ENCODE measurements around the gene JAG2.

Gene JAG2

DNA sequence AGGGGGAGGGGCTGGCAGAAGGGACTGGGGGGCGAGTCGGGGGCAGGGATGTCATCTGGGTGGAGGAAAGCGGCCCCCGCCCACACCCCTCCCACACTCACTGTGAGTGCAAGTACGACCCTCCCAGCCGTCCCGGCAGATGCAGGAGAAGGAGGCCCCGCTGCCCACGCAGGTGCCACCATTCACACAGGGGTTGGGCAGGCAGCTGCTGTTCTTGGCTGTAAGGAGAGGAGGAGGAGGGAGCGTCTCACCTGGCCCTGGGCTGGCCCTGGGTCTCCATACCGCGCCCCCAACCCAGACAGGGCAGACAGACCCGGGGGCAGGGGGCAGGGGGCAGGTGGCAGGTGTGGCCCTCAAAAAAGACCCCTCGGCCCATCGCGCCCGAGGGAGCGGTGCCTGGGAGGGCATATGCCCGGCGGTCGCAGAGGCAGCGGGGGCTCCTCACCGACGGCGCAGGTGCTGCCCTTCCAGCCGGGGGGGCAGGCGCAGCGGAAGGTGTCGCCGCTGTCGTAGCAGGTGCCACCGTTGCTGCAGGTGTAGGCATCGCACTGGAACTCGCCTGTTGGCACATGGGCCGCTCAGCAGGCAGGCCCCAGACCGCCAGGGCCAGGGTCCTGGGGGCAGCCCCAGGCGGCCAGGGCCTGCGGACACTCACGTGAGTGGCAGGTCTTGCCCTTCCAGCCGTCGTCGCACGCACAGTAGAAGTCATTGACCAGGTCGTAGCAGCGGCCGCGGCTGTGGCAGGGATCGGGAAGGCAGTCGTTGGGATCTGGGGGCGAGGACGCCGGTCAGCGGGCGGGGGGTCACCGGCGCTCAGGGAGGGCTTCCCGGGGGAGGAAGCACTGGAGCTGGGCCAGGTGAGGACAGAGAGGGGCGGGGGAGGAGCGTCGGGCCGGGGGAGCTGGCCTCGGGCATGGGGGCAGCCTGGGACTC is 20.6 kb downstream of the JAG2 start:
- TF ChIP-seq, protein P1, sequence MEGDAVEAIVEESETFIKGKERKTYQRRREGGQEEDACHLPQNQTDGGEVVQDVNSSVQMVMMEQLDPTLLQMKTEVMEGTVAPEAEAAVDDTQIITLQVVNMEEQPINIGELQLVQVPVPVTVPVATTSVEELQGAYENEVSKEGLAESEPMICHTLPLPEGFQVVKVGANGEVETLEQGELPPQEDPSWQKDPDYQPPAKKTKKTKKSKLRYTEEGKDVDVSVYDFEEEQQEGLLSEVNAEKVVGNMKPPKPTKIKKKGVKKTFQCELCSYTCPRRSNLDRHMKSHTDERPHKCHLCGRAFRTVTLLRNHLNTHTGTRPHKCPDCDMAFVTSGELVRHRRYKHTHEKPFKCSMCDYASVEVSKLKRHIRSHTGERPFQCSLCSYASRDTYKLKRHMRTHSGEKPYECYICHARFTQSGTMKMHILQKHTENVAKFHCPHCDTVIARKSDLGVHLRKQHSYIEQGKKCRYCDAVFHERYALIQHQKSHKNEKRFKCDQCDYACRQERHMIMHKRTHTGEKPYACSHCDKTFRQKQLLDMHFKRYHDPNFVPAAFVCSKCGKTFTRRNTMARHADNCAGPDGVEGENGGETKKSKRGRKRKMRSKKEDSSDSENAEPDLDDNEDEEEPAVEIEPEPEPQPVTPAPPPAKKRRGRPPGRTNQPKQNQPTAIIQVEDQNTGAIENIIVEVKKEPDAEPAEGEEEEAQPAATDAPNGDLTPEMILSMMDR (IDR thresholded peaks at IDR 0.05; ENCODE audit: insufficient read depth, low read depth, low read length, missing control alignments), result no peak
- DNase-seq (ENCODE audit: low read depth), result no peak
- no peak overlapping the region for H3K4me3 ChIP-seq (ENCODE audit: low read length)

DNA sequence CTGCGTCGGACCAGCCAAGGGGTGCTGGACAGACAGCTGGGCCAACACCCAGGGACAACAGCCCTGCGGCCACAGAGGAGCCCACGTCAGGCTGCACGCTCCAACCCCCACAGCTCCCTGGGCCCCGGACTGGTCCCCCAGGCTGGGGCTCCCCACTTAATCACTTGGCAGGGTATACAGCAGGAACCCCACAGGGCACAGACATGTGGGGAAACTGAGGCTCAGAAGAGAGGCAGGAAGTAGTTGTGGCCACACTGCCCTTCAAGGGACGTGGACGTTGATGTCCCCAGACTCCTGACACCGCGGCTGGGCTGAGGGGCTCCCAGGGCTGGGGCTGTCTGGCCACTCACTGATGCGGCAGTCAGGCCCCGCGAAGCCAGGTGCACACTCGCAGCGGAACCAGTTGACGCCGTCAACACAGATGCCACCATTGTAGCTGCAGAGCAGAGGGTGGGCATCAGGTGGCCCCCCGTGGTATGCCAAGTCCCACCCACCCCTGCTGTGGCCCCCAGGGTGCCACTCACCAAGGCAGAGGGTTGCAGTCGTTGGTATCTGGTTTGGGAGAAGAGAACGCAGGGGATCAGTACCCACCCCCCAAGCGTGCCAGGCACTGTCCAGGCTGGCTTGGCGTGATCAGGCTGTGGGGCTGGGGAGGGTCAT is 21.5 kb downstream of the JAG2 start:
- DNase-seq (ENCODE audit: low read depth), result no peak
- H3K4me3 ChIP-seq (ENCODE audit: low read length), result no peak overlapping the region
- TF ChIP-seq, protein P1 (IDR thresholded peaks at IDR 0.05; ENCODE audit: insufficient read depth, low read depth, low read length, missing control alignments), result no peak

DNA sequence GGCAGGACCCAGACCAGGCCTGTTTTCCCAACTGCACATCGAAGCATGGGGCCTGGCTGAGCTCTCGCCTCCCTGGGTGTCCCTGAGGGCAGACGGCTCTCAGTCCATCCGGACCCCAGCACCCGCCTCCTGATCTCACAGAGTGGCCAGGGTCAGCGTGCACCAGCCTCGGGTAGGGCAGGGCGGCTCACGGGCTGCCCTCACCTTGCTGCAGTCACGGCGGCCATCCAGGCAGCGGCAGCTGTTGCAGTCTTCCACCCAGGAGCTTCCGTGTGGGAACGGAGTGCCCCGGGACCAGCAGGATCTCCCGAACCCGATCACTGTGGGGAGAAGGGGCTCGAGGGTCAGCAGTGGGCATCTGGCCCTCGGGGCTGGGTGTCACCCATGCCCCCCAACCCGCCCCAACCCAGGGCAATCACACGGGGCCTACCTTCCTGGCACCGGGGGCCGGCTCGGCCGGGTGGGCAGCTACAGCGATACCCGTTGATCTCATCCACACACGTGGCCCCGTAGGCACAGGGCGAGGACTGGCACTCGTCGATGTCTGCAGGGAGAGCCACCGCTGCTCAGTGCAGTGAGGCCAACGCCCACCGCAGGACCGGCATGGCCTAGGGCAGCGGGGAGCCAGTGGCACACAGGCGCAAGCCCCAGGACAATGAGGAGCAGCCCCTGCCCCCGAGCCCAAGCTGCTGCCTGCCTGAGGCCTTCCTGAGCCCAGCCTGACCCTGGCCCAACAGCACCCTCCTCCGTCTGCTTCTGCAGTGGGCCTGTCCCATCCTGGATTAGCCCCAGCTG is 22.2 kb downstream of the JAG2 start:
- TF ChIP-seq, protein P1 (IDR thresholded peaks at IDR 0.05; ENCODE audit: insufficient read depth, low read depth, low read length, missing control alignments), result no peak
- H3K4me3 ChIP-seq (ENCODE audit: low read length), result no peak overlapping the region
- no peak for DNase-seq (ENCODE audit: low read depth)

DNA sequence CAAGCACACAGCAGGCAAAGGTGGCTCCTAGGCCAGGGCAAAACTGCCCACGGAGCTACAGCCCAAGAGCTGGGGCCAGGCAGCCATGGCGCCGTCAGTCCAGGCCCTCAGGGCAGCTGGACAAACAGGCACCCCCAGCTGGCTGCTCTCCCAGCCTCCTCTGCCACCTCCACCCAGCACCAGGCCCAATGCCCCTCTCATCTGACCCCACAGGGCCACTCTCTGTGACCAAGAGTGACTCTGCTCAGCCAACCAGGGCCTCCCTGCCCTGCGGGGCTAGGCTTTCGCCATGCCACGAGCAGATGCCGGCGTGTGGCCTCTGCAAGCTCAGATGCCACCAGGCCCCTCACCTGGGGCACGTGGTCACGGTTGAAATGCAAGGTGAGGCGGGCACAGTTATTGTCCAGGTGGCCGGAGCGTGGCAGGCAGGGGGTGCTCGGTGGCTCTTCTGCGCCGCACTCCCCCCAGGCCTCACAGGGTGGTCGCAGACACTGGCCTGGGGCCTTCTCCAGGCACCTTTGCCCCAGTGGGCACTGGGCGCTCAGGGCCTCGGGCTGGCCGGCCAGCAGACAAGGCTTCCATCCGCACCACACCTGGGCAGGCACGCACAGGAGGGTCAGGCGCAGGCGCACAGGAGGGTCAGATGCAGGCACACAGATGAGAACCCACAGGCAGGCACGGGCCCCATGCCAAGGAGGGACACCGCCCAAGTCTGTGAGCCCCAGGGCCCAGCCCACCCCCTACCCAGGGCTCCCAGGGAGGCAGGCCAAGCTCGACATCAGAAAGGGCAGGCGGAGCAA is 23.0 kb downstream of the JAG2 start:
- no peak for DNase-seq (ENCODE audit: low read depth)
- H3K4me3 ChIP-seq (ENCODE audit: low read length), result no peak overlapping the region
- TF ChIP-seq, protein P1 (IDR thresholded peaks at IDR 0.05; ENCODE audit: insufficient read depth, low read depth, low read length, missing control alignments), result no peak

DNA sequence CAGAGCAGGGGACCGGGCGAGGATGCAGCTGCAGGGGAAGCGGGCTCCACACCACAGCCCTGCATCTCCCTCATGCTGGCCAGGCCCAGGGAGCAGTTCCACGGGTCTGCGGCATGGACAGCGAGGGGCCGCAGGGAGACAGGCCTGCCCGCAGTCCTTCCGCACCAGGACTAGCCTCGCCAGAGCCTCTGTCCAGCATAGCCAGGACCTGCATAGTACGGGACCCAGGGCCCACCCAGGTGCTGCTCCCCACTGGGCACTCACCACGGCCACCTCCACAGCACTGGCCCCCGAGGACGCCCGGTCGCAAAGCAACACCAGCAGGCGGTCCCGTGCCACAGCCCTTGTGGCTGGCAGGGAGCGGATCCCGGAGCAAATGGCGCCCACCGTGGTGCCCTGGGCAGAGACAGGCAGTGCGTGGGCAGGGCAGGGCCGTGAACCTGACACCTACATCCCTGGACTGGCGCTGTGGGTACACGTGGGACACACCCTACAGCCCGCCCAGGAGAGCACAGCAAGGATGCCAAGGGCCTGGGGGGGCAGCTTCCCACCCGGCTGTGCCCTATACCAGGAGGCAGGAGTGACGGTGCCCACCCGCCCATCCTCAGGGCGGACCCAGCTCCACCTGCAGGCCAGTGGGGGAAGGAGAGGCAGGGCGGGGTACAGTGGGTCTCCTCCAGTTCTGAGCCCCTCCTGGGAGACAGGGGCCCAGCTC is 23.8 kb downstream of the JAG2 start:
- no peak overlapping the region for H3K4me3 ChIP-seq (ENCODE audit: low read length)
- no peak for DNase-seq (ENCODE audit: low read depth)
- TF ChIP-seq, protein P1 (IDR thresholded peaks at IDR 0.05; ENCODE audit: insufficient read depth, low read depth, low read length, missing control alignments), result peak; percentile 5

Data from epithelial cell of esophagus (primary cell).